Natural killer cell (primary cell): Measurements from ENCODE around the gene PIK3CB. TPM values are rescaled to one million over a fixed set of nuclear protein-coding genes. Genes with fewer than 3 reads are reported as not detected.

Experiments used
- ATAC-seq, 3 donors: fragments of 150-1000 bp in 2 of 3; fragments of 200-7000 bp in 1 of 3; cut with Tn5 transposase; 1 replicate in 1 of 3; 2 replicates in 2 of 3; pipeline ENCODE4 v1.10.0; 2021; ENCODE audit warnings: mild to moderate bottlenecking in 2 of 3, moderate library complexity in 2 of 3
- DNase-seq, 2 donors: peaks; one replicate each; pipeline versions ENCODE4 v3.0.0 to v3.0.0-alpha.2; 2013 to 2021; ENCODE audit warnings: mixed read lengths in 1 of 2
- H3K27ac ChIP-seq: one replicate; pipeline ENCODE4 v1.5.1; 2013; ENCODE audit warnings: mild to moderate bottlenecking, low read length
- H3K27me3 ChIP-seq: one replicate; pipeline ENCODE4 v1.6.1; 2013; ENCODE audit warnings: low read length; ENCODE audit not compliant: control insufficient read depth, insufficient read depth
- H3K36me3 ChIP-seq: one replicate; pipeline ENCODE4 v1.6.1; 2013; ENCODE audit warnings: low read length; ENCODE audit not compliant: control insufficient read depth, insufficient read depth
- H3K4me1 ChIP-seq: one replicate; pipeline ENCODE4 v1.6.1; 2013; ENCODE audit warnings: low read length; ENCODE audit not compliant: control insufficient read depth, insufficient read depth
- H3K4me3 ChIP-seq: one replicate; pipeline ENCODE4 v1.5.1; 2013; ENCODE audit warnings: low read length
- H3K9me3 ChIP-seq: one replicate; pipeline ENCODE4 v1.6.1; 2013; ENCODE audit warnings: low read length; ENCODE audit not compliant: control insufficient read depth, insufficient read depth
- H3K27ac Mint-ChIP-seq, 2 donors: one replicate each; pipeline ENCODE4 v1.8.0; 2022; ENCODE audit warnings: mild to moderate bottlenecking in 2 of 2, mixed read lengths in 2 of 2, moderate library complexity in 1 of 2
- H3K27me3 Mint-ChIP-seq, 2 donors: one replicate each; pipeline ENCODE4 v1.8.0; 2022; ENCODE audit warnings: low read depth in 2 of 2, mixed read lengths in 2 of 2
- H3K36me3 Mint-ChIP-seq: one replicate; pipeline ENCODE4 v1.8.0; 2022; ENCODE audit warnings: mixed read lengths
- H3K4me1 Mint-ChIP-seq, 2 donors: one replicate each; pipeline ENCODE4 v1.8.0; 2022; ENCODE audit warnings: mixed read lengths in 2 of 2
- H3K4me3 Mint-ChIP-seq: one replicate; pipeline ENCODE4 v1.8.0; 2022; ENCODE audit warnings: mild to moderate bottlenecking, moderate library complexity, mixed read lengths
- H3K9me3 Mint-ChIP-seq, 2 donors: one replicate each; pipeline ENCODE4 v1.8.0; 2022; ENCODE audit warnings: mixed read lengths in 2 of 2
- CTCF ChIP-seq: fragments of 200-600 bp; IDR thresholded peaks from one replicate; pipeline ENCODE4 v1.8.0; 2022; ENCODE audit warnings: antibody characterized with exemption
- WGBS: methylation state at CpG from one replicate; pipeline ENCODE4 v1.1.7; 2013; ENCODE audit warnings: missing lambda C conversion rate; ENCODE audit not compliant: insufficient coverage; 5-methylcytosine and 5-hydroxymethylcytosine counted together
- intact Hi-C: fragments of 100-400 bp; cut with micrococcal nuclease; formaldehyde crosslinking; loops from one replicate; pipeline ENCODE4 v1.14.2; 2022
- total RNA-seq, 4 donors: library from RNA; stranded (reverse); fragments of 120-200 nt in 1 of 4; gene quantifications; one replicate each; pipeline versions ENCODE4 v1.2.3 to v1.2.4, GENCODE V29; 2013 to 2022

PIK3CB gene
- total RNA-seq, 3 donors from 2014 or later (not counting 1 experiment from before 2014, with no cell fraction given) = 13.2 to 20.2 (median 18.0) TPM

- Mint-ChIP-seq H3K27me3 (no peaks in the 10 kb centered on the region), H3K27ac (no peak overlapping the region), H3K4me1 (no peaks in the 10 kb centered on the region), H3K4me3 (no peak overlapping the region), H3K36me3 (no peaks in the 10 kb centered on the region), H3K9me3 (no peaks in the 10 kb centered on the region)
- intact Hi-C loops = no loop called here
- Histone ChIP-seq H3K4me3 (no peak overlapping the region), H3K27me3 (no peaks in the 10 kb centered on the region), H3K9me3 (no peaks in the 10 kb centered on the region), H3K27ac (no peak overlapping the region), H3K4me1 (no peaks in the 10 kb centered on the region), H3K36me3 (no peaks in the 10 kb centered on the region)
- TF ChIP-seq CTCF = no peak
- ATAC-seq (no peak), DNase-seq (no peak)
- 95% methylated on average over 2 of the region's 2 CpGs for WGBS
These were observed 86.5 kb downstream of the PIK3CB start for GRCh38 chr3:138748190-138748589.

- Mint-ChIP-seq H3K4me3 (no peak overlapping the region), H3K9me3 (no peaks in the 10 kb centered on the region), H3K27me3 (no peaks in the 10 kb centered on the region), H3K36me3 (no peaks in the 10 kb centered on the region), H3K27ac (no peak overlapping the region), H3K4me1 (no peaks in the 10 kb centered on the region)
- TF ChIP-seq CTCF = no peak
- Histone ChIP-seq H3K27ac (no peak overlapping the region), H3K4me3 (no peak overlapping the region), H3K9me3 (no peaks in the 10 kb centered on the region), H3K4me1 (no peaks in the 10 kb centered on the region), H3K27me3 (no peaks in the 10 kb centered on the region), H3K36me3 (no peaks in the 10 kb centered on the region)
- intact Hi-C loops = no loop called here
- 100% methylated on average over 1 of the region's 1 CpG for WGBS
- no peak for DNase-seq
- ATAC-seq = no peak
These were observed 87.5 kb downstream of the PIK3CB start for GRCh38 chr3:138747225-138747624.

- Mint-ChIP-seq H3K27me3 (no peaks in the 10 kb centered on the region), H3K4me3 (no peak overlapping the region), H3K4me1 (peaks cover 0 to 4% of the 10 kb centered on the region in 2 donors), H3K36me3 (peaks cover 8% of the 10 kb centered on the region), H3K9me3 (no peaks in the 10 kb centered on the region), H3K27ac (no peak overlapping the region)
- TF ChIP-seq CTCF = no peak
- no peaks in the 10 kb centered on the region for H3K27me3 ChIP-seq
- DNase-seq (no peak), ATAC-seq (no peak)
- intact Hi-C loops = no loop called here
- H3K4me3 ChIP-seq = no peak overlapping the region
- H3K36me3 ChIP-seq = peaks cover 5% of the 10 kb centered on the region
- H3K4me1 ChIP-seq = no peaks in the 10 kb centered on the region
- no peaks in the 10 kb centered on the region for H3K9me3 ChIP-seq
- 86% methylated on average over 3 of the region's 5 CpGs for WGBS
- H3K27ac ChIP-seq = no peak overlapping the region
These were observed 94.7 kb downstream of the PIK3CB start for GRCh38 chr3:138740072-138740471.

GRCh38 chr3:138732456-138732855, 102.3 kb downstream of the PIK3CB start:
- Histone ChIP-seq H3K36me3 (peaks cover 4% of the 10 kb centered on the region), H3K9me3 (no peaks in the 10 kb centered on the region), H3K4me3 (no peak overlapping the region), H3K27me3 (no peaks in the 10 kb centered on the region), H3K4me1 (no peaks in the 10 kb centered on the region), H3K27ac (no peak overlapping the region)
- 0% methylated on average over 1 of the region's 1 CpG for WGBS
- Mint-ChIP-seq H3K27ac (peak overlapping the region; percentile 35 to 49), H3K4me1 (peaks cover 8 to 10% of the 10 kb centered on the region in 2 donors), H3K36me3 (no peaks in the 10 kb centered on the region), H3K4me3 (no peak overlapping the region), H3K27me3 (no peaks in the 10 kb centered on the region), H3K9me3 (no peaks in the 10 kb centered on the region)
- no peak for TF ChIP-seq CTCF
- no peak for DNase-seq
- no peak for ATAC-seq
- intact Hi-C loops = no loop called here
